ENCODE data around the gene DALRD3.

The DALRD3 gene

DNA sequence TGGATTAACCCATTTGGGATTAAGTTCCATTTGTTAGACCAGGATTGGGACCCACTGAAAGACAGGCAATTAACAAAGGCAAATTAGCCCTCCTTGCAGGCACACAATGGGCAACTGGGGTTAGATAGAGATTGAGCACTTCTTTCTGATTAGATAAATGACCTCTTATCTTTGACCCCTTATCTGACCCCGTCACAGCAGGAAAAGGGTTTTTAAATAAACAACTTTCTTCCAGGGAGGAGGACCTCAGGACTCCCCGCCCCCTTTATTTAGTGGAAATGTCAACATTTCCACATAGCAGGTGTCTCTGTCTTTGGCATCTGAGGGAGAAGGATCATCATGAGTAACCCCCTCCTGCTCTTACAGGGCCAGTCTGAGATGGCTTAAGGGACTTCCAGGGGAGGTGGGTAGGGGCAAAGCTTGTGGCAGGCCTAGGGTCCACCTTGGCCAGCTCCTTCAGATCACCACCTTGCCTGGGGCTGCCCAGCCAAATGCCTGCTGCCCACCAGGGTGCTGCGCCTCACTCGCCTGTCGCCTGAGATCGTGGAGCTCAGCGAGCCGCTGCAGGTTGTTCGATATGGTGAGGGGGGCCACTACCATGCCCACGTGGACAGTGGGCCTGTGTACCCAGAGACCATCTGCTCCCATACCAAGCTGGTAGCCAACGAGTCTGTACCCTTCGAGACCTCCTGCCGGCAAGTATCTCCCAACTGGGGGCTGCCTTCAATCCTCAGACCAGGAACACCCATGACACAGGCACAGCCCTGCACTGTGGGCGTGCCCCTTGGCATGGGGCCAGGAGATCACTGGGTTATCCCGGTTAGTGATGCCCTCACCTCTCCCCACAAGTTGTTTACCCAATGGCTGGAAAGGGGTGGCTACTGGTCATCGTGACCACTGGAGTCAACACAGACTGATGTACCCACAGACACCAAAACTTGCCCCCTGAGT is 13.8 kb downstream of the DALRD3 start:
- no peak for DNase-seq

DNA sequence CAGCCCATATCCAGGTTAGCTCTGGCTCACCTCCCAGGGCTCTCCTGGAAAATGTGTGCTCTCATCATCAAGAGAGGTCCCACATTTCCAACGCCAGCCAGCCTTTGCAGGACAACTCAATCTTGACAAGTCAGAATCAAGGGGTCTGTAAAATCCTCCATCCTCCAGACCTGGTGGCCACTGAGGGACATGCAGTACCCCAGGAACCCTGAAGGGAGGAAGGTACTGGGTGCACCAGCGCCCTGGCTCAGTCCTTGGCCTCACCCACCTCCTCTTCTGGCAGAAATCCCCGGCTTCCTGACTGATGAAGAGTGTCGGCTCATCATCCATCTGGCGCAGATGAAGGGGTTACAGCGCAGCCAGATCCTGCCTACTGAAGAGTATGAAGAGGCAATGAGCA is 17.2 kb downstream of the DALRD3 start:
- DNase-seq, result no peak

DNA sequence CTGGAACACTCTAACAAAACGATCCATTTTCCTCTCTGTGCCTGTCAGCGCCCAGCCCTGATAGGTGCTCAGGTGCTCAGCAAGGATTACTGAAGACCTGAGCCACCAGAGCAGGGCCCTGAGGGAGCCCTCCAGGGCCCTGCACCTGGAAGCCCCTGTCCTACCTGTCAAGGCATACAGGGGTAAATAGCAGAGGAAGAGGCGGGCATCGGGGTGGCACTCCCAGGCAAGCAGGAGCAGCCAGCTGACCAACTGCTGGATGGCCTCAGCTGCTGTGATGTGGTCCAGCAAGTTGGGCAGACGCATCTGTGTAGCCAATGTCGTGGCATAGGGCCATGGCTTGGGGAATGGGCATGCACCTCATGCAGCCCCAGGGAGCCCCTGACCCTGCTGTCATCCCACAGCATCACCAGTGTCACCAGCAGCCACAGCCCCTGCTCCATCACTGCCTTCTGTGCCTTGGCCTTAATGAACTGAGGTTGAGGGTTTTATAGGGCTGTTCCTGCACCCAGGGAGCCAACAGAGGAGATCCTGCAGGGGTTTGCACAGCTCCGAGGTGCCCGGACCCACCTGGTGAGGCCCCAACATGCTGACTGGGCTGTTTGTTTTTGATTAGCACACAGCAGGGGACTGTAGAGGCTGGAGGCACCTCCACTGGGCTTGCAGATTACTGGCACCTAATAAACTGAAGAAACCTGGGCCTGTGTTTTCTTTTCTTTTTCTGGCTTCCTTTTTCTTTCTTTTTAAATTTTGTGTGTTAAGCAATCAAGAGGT is 19.1 kb downstream of the DALRD3 start:
- no peak for DNase-seq

DNA sequence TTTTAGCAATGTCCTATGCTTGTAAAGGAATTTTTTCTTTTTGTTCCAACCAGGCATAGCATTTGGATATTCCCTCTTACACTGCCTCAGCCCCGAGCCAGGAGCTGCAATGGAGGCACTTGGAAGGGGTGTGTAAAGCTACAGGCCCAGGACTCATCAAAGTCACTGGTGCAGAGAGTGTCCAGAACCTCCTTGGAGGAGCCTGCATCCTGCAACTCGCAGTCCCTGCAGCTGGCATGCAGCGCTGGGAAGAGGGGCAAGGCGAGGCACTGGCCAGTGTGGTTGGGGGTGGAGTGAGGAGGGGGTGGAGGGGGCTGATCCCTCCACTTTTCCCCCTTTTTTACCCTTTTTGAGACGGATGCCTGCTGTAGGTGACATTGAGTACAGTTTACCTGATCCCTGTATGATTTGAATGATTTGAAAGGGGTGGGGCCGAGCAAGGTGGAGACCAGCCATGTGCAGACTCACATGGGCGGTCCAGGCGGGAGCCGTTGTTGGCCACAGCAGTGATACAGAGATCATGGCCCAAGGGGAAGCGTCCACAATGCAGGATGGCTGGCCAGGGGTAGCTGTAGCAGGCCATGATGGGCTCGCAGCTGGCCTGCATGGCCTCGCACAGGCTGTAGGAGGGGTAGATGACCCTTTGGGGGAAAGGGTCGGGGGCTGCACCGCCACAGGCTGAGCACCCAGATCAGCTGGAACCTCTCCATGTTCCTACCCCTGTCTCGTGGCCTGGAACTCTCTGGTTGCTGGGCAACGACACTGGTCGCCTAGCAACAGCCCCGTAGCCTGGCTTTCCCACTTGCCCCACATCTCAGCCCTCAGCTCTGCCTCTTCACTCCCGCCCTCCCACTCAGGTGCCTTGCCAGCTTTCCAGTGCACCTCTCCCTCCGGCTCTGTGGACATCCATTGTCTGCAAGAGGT is 20.4 kb downstream of the DALRD3 start:
- no peak for DNase-seq

DNA sequence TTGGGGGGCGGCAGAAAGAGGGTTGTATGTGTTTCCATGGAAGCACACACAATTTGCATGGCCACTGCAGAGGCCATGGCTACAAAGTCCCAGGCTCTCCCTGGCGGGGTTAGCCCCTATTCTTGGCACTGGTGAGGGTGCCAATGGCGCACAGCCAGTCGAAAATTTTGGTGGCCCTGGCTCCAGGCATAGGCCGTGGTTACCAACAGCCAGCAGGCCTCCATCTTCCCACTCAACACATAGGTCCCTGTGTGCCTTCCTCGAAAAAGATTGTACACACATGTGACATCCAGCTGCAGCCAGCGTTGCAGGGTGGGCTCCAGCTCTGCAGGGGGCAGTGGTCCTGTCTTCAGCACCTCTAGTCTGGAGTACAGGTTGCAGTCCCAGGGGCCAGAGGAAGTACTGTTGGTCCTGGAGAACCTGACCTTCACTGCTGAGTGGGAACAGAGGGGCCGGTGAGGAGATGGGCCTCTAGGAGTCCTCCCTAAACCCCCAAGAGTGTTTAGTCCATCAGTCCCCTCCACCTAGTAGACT is 21.2 kb downstream of the DALRD3 start:
- no peak for DNase-seq

DNA sequence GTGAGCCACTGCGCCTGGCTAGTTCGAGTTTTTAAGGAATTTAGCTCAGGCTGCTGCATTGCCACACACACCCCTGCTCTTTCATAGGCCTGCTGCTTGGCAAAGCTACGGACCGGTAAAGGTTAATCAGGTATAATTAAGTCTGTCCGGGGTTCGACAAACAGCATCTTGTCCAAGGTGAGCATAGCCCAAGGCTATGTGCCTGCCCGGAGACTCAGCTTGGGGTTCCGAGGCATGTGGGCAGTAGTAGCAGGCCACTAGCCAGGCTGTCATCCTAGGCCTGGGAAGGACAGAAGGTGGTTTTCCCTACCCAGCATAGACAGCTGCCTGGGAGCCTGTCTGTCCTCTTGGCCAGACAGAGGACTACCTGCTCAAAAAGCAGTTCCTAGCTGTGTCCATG is 21.7 kb downstream of the DALRD3 start:
- no peak for DNase-seq

DNA sequence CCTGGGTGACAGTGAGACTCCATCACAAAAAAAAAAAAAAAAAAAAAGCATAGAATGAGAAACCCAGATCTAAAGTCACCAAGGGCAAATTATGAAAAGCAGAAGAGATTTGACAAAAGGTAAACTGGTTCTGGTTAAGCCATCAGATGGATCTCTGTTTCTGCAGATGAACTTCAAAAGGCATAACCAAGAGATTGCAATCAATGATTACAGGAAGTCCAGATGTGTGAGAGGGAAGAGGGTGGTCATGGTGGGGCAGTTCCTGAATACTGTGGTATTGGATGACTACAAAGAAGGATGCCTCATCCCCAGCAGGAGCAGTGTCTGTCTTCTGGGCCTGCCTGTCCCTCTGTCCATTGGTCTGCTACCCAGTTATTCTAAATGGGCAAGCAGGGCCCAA is 24.5 kb downstream of the DALRD3 start:
- no peak for DNase-seq

DNA sequence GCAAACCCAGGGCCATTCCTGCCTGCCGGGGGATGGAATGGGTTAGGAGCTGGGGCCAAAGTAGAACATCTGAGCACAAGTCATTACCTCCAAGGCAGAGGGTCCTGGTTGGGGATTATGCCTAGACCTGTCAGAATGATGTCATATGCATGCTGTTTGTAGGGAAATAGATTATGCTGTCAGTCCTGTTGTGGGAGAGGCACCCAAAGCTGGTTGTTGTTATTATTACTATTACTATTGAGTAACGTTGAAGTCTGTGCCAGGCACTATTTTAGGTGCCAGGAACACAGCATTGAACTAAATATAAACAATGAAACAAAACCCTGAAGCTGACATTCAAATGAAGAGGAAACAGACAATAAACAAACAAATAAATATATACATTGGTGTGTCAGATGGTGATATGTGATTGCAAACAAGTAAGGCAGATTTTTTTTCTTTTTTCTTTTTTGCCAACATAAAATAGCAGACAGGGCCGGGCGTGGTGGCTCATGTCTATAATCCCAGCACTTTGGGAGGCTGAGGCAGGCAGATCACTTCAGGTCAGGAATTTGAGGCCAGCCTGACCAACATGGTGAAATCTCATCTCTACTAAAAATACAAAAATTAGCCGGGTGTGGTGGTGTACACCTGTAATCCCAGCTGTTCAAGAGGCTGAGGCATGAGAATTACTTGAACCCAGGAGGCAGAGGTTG is 26.4 kb downstream of the DALRD3 start:
- no peak for DNase-seq

DNA sequence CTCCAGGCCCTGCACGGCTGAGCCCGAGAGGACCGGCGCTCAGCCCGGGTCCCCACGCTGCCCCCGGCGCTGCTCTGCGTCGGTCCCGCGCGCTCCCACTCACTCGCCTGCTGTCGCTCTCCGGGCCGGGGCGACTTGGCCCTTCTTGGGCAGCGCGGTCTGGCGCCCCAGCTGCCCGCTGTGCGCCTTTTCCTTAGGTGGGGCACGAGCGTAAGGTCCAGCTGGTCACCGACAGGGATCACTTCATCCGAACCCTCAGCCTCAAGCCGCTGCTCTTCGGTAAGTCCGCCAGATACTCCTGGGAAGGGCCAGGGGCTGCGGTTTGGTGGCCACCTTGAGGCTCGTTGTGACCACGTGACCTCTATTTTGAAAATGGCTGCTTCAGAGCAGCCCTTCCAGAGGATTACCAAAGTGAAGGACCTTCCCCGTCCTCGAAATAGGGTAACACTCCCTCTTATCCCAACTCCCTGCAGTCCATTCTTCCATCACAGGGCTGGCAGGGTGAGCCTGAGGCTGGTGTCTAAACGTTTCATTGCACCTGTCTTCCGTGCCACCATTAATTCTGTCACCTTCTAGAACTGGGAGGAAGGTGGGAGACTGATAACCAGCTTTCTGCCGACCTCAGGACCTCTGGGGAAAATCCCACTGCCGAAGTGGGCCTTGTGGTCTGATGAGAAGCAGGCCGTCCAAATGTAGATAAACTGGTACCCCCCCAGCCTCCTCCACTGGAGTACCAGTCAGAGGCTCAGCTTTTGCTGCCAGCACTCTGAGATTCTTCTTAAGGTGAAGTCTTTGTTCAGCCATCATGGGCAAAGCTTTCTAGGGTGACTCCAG is 27.5 kb downstream of the DALRD3 start:
- DNase-seq, result peak; percentile 61

DNA sequence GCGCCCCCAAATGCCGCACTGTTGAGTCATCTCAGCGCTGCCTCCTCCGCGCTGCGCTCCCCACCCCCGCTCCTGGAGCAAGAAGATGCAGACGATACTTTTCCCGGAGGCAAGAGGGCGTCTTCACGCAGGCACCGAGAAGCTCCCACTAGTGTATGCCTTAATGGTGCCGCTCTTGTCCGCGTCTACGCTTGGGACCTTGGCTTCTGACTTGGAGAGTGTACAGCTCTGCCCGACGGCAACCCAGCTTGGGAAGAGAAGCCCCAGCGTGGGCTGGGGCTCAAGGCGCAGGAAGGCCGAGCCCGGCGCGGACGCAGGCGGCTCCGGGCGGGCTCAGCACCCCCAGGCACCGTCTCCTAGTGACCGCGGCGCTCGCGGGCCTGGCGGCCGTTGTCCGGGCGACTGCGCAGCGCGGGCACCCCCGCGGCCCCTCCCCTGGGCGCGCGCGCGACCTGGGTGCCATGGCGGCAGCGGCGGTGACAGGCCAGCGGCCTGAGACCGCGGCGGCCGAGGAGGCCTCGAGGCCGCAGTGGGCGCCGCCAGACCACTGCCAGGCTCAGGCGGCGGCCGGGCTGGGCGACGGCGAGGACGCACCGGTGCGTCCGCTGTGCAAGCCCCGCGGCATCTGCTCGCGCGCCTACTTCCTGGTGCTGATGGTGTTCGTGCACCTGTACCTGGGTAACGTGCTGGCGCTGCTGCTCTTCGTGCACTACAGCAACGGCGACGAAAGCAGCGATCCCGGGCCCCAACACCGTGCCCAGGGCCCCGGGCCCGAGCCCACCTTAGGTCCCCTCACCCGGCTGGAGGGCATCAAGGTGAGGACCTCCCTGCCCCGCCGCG is 28.4 kb downstream of the DALRD3 start, which contains the start of gene P4HTM:
P4HTM (plus strand) TSS at position 446 of the 840 bp plus-strand sequence; CDS start at position 462, 16 bp downstream.
- peak; percentile 87 for DNase-seq

DNA sequence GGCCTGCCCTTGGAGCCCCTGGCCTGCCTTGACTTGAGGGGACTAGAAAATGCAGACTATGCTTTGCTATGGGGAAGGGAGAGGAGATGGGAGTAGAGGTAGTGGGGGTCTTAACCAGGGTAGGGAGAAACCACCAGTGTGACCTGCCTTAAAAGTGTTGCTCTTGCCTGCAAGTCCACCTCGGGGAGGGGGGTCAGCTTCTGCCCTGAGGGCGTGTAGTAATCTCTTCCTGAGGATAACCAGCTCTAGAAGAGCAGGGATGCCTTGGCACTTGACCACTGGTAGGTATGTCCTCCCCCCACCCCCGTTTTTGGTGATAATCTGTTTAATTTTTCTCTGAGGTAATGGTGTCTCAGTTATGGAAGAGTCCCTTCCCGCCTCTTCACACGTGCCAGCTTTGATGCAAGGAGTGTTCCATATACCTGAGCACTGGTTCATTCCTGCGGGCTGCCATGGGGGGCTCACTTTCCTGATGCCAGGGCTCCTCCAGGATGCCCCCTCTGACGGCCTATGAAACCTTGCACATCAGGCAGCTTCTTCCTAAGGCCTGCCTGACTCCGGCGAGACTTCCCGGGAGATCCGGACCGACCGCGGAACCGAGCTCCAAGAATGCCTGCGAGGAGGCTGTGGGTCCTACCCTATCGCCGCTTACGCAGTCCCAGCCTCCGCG is 29.1 kb downstream of the DALRD3 start:
- peak; percentile 17 for DNase-seq

DNA sequence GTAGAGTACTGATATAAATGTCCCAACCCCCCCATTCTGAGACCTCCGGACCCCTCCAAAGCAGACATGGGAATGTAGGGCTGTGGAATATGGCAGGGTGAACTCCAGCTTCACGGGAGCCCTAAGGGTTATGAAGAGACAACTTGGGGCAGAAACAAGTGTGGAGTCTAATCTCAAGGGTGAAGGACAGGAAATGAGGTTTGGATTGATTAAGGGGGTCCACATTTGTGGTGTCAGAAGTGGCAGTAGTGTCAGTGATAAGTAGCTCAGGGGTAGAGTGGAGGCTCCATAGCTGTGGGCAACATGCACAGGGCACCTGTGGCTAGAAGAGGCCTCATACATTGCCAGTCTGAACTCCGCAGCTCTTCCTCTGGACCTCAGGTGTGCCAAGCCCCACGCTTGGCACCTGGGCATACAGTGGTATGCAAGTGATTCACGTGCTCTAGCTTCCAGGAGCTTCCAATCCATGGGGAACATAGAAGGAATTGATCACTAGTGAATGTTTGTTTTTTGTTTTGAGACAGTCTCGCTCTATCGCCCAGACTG is 32.5 kb downstream of the DALRD3 start:
- DNase-seq, result no peak

DNA sequence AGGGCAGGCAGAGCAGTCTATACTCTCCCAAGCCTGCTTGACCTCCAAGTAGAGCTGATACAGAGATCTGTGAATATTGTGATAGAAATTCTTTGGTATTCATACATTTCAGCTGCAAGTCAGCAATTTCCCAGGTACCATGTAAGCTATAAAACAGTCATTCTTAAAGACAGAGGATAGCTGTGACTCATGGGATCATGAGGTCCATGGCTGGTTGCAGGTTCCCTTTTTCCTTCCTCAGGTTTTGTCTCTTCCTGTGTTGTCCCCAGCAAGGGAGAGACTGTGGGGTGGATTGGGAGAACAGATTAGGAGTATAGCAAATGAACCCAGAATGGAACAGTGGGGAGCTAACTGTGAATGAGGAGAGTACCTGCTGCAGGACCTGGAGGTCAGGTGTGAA is 33.7 kb downstream of the DALRD3 start:
- no peak for DNase-seq

DNA sequence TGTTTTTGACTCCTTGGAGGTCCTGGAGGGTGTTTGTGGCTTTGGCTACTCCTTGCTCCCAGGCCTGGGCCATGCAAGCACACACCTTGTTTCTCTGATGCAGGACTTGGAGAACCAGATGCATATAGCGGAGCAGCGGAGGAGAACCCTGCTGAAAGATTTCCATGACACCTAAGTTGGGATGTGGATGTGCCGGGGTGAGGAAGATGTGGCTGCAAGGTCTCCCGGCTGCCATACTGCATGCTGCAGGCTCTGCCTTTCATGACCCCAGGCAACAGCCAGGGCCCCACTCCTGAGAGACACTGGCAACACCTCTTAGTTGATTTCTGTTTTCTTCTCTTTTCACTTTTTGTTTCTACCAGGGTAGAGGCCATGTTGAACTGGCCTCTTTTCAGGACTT is 35.3 kb downstream of the DALRD3 start:
- no peak for DNase-seq

DNA sequence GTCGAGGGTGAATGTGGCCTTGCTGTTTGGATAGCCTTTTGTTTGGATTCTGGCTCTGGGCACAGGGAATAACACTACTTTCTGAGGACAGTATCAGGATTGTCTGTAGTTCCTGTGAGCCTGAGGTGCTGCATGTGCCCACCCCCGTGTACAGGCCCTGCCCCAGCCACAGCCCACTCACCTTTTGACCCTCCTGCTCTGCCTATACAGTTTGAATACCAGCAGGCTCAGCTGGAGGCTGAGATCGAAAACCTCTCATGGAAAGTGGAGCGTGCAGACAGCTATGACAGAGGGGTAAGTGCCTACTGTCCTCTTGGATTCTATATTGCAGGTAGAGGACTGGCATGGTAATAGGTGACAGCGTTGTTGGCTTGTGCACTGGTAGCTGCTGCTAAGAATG is 35.7 kb downstream of the DALRD3 start:
- DNase-seq, result no peak

DNA sequence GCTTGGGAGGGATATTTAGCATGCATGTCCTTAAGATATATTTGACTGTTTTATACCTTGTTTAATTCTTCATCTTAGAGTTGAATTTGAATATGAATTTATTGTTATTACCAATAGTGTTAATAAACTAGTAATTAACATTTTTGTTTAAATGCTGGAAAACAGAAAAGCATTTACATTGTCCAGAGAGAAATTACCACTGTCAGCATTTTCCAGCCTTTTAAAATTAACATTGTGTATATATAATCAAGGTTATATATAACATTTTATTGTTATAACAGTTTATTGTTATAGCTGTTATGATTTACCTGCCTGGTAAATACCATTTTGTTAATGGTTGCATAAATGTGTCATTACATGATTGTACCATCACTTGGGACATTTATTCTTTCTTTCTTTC is 36.4 kb downstream of the DALRD3 start:
- no peak for DNase-seq

DNA sequence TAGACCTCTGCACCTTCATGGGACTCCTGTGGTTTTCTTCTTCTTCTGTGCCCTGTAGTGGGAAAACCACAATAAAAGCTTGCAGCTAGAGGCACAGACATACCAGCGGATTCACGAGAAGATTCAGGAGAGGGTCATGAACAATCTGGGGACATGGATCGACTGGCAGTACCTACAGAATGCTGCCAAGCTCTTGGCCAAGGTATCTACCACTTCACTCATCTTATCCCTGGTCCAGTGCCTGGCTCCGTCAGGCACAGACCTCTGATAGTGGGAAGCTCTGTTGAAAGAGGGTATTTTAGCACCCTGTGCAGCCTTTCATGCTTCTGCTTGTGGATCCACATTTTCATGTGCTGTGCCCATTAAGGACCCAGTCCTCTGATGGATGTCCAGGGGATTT is 38.1 kb downstream of the DALRD3 start:
- DNase-seq, result no peak

DNA sequence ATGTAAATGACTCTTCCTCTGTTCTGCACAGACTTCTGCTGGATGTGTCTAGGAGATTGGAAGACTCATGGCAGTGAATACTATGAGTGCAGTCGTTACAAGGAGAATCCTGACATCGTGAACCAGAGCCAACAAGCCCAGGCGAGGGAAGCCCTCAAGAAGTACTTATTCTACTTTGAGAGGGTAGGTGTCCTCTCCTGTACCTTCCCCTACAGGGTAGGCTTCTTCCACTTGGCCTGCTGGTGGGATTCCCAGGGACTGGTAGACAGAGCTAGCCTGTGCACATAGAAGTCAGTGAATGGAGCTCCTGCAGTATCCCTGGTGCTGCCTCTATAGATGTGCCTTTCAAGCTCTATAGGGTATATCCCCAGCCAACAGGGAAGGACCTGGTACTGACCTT is 38.9 kb downstream of the DALRD3 start:
- DNase-seq, result no peak
